ENCODE measurements around the gene THAP7. TPM values are rescaled to one million over a fixed set of nuclear protein-coding genes. Genes with fewer than 3 reads are reported as not detected.

The THAP7 gene
- total RNA-seq, 1 experiment from 2014 or later = 23.5 TPM

GRCh38 chr22:20996031-20996410 lies 5.9 kb downstream of the THAP7 start:
- no peaks in the 10 kb centered on the region for H3K27me3 ChIP-seq (ENCODE audit: control insufficient read depth, insufficient read depth, low read length)
- in situ Hi-C loops (cut with HindIII; ENCODE audit: low pct_unique_long_range_greater_than_20kb, low sequenced_read_pairs) (no loop called here), intact Hi-C loops (cut with micrococcal nuclease; ENCODE audit: unreplicated experiment) (no loop called here)
- no peak overlapping the region for H3K27ac ChIP-seq (ENCODE audit: low read length)
- H3K4me3 ChIP-seq (ENCODE audit: low read depth in 2 of 2, low read length in 2 of 2) = no peak overlapping the region
- peaks cover 9% of the 10 kb centered on the region for H3K4me1 ChIP-seq (ENCODE audit: control insufficient read depth, insufficient read depth, low read length)
- H3K9me3 ChIP-seq (ENCODE audit: control insufficient read depth, insufficient read depth, low read depth, low read length) = no peaks in the 10 kb centered on the region
- ChIA-PET POLR2A (no interaction called here), CTCF (no interaction called here)
- no peak for DNase-seq (ENCODE audit: low read depth, low spot score)
- no peak for TF ChIP-seq REST (IDR thresholded peaks at IDR 0.05; ENCODE audit: insufficient read depth in 1 of 2, low read depth in 2 of 2, low read length in 1 of 2)
- no peak for TF ChIP-seq POLR2AphosphoS5 (IDR thresholded peaks at IDR 0.05; ENCODE audit: low read depth, low read length)
- no peak for TF ChIP-seq TCF7L2 (IDR thresholded peaks at IDR 0.05; ENCODE audit: low read depth, low read length)
- TF ChIP-seq SIN3A (IDR thresholded peaks at IDR 0.05; ENCODE audit: borderline replicate concordance, insufficient read depth, low read depth, low read length) = no peak
- TF ChIP-seq CTCF (IDR thresholded peaks at IDR 0.05) = no peak
- ATAC-seq = no peak
- no TSS peak for BruUV-seq (replicated peaks)
- no peaks in the 10 kb centered on the region for H3K36me3 ChIP-seq (ENCODE audit: control insufficient read depth, insufficient read depth, low read length)

GRCh38 chr22:20995329-20996030 lies 6.4 kb downstream of the THAP7 start:
- intact Hi-C loops (cut with micrococcal nuclease; ENCODE audit: unreplicated experiment) = no loop called here

More at GRCh38 chr22:20995329-20996030, 6.4 kb downstream of the THAP7 start:
- in situ Hi-C loops (cut with HindIII; ENCODE audit: low pct_unique_long_range_greater_than_20kb, low sequenced_read_pairs) = no loop called here
- ChIA-PET CTCF (no interaction called here), POLR2A (no interaction called here)
- no peaks in the 10 kb centered on the region for H3K27me3 ChIP-seq (ENCODE audit: control insufficient read depth, insufficient read depth, low read length)
- H3K4me1 ChIP-seq (ENCODE audit: control insufficient read depth, insufficient read depth, low read length) = peaks cover 6% of the 10 kb centered on the region
- DNase-seq (ENCODE audit: low read depth, low spot score) = no peak
- ATAC-seq = no peak
- no peaks in the 10 kb centered on the region for H3K9me3 ChIP-seq (ENCODE audit: control insufficient read depth, insufficient read depth, low read depth, low read length)
- TF ChIP-seq SIN3A (IDR thresholded peaks at IDR 0.05; ENCODE audit: borderline replicate concordance, insufficient read depth, low read depth, low read length) (no peak), REST (IDR thresholded peaks at IDR 0.05; ENCODE audit: insufficient read depth in 1 of 2, low read depth in 2 of 2, low read length in 1 of 2) (no peak), CTCF (IDR thresholded peaks at IDR 0.05) (no peak), POLR2AphosphoS5 (IDR thresholded peaks at IDR 0.05; ENCODE audit: low read depth, low read length) (no peak), TCF7L2 (IDR thresholded peaks at IDR 0.05; ENCODE audit: low read depth, low read length) (no peak)
- H3K4me3 ChIP-seq (ENCODE audit: low read depth in 2 of 2, low read length in 2 of 2) = no peak overlapping the region
- no peak overlapping the region for H3K27ac ChIP-seq (ENCODE audit: low read length)
- H3K36me3 ChIP-seq (ENCODE audit: control insufficient read depth, insufficient read depth, low read length) = no peaks in the 10 kb centered on the region
- BruUV-seq (replicated peaks) = no TSS peak

Data from Panc1 (cell line).